T-helper 9 cell (primary cell): ENCODE results near the gene TCF15.
"Not testable (repeated sequence)": the region's sequence is repeated elsewhere in the genome, so short reads cannot be mapped to it uniquely, and the experiment has no call there.

Source experiments
- DNase-seq: peaks from one replicate; pipeline ENCODE4 v3.0.0-alpha.2; 2020

TCF15 gene

DNA sequence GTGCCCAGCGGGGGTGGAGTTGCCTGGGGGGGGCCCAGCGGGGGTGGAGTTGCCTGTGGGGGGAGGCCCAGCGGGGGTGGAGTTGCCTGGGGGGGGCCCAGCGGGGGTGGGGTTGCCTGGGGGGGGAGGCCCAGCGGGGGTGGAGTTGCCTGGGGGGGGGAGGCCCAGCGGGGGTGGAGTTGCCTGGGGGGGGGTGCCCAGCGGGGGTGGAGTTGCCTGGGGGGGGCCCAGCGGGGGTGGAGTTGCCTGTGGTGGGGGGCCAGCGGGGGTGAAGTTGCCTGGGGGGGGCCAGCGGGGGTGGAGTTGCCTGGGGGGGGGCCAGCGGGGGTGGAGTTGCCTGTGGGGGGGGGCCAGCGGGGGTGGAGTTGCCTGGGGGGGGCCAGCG lies 31.9 kb upstream of the TCF15 start:
- DNase-seq = not testable (repeated sequence)

DNA sequence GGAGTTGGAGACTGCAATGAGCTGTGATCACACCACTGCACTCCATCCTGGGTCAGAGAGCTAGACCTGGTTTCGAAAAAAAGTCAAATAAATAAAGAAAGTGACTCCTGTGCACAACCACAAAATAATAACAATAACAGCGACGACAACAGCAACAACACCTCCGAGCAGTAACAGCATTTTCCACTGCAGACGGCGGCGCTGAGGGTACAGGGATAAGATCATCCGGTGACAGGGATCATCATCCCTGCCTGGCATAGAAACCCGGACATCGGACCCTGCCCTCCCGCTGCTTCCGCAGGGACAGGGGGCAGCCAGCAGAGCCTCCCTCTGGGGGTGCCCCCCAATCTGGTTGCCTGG lies 31.4 kb upstream of the TCF15 start:
- no peak for DNase-seq

DNA sequence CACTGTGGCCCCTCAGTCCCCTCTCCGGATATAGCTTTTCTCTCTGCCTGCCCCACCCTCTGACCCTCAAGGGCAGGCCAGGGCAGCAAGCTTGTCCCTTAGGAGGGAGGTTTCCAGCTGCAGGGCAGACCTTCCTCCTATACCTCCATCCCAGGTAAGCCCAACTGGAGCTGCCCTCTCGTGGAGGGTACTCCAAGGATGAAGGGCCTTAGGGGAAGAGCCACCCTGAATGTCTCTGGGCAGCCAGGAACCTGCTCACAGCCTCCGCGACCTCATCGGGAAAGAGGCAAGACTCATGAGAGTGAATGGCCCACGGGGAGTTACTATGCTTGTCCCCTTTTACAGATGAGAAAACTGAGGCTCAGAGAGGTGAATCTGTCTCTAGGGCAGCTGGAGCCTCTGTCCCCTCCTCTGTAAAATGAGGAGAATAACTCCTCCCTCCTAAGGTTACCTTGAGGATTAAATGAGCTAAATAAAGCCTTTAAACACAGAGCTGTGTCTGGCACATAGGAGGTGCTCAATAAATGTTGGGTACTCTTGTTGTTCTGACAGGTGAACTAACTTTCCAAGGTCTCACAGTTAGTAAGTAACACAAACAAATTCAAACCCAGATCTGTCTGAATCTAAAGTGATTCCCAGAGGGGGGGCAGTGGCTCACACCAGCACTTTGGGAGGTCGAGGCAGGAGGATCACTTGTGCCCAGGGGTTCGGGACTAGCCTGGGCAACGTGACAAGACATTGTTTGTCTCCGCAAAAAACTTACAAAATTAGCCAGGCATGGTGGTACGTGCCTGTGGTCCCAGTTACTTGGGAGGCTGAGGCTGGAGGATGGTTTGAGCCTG lies 30.8 kb upstream of the TCF15 start:
- DNase-seq = no peak

DNA sequence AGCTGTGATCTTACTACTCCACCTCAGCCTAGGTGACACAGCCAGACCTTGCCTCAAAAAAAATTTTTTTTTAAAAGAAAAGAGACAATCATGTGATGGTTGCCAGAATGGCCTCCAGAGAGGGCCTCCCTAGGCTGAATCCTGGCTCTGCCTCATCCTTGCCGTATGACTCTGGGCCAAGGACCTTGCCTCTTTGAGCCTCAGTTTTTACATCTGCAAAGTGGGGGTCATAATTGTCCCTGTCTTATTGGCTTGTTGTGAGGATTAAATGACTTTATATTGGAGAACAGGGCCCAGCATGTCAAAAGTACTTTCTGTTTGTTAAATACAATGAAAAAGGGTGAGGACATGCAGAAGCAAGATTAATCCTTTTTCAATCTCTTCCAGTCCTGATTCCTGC lies 28.5 kb upstream of the TCF15 start:
- no peak for DNase-seq

DNA sequence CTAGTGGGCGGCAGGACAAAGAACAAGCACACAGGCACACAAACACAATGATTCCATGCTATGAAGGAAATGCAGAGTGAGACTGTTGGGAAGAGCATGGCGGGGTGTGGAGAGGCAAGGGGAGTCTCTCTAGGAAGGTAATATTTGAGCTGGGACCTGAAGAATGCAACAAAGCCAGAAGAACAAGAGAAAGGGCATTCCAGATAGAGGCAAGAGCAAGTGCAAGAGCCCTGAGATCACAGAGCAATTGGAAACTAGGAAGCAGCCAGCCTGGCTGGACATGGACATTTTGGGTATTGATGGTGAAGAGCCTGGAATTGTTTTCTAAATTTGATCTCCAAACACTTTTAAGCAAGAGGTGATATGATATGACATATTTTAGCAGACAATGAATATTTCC lies 27.4 kb upstream of the TCF15 start:
- no peak for DNase-seq

DNA sequence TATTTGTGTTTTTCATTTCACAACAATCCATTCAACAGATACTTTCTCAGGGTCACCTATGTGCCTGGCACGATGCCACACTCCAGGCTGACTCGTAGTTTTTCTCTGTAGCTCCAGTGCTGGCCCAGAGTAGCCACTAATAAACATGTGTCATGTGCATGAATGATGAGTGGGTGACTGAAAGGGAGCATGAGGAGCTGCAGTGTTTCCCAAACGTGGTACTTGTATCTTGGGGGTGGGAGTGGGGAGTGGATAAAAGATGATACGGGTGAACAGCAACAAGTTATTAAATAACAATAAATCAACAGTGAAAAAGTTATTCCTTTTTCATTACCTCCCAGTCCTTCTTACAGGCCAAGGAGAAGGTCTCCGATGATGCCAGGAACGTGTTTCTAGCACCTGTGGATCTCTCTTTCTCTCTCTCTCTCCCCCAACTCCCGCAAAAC lies 25.8 kb upstream of the TCF15 start:
- DNase-seq = no peak

DNA sequence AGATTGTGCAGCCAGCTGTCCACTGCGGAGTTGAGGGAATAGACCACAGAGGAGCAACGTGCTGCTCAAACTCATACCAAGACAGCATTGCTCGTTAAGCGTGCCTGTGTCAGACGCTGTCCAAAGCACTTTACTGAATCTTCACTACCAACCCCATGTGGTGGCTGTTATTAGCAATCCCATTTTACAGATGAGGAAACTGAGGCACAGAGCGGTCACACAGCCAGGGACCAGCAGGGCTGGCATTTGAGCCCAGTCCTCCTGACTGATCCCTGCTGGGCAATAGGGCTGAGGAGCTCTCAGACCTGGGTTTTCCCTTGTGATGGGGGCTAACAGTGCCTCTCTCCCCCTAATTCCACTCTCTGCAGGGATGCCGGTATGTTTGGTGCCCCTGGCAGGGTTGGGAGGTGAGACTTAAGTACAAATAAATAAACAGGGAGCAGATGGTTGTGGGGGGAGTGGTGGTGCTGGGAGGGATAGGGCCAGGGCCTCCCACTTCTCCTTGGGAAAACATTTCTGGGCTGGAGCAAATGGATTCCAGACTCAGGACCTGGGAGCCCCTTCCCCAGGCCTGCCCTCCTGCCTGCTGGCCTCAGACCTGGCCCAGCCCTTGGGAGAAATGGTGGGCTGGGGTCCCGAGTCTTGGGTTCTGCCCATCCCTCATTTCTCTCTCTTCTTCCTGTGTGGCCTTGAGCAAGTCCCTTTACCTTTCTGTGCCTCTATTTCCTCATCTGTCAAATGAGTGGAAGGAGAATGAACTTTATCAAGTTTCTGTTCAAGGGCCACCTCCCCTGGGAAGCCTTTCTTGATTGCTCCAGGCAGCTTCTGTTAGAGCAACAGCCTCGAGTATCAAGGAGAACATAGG lies 25.2 kb upstream of the TCF15 start:
- no peak for DNase-seq

DNA sequence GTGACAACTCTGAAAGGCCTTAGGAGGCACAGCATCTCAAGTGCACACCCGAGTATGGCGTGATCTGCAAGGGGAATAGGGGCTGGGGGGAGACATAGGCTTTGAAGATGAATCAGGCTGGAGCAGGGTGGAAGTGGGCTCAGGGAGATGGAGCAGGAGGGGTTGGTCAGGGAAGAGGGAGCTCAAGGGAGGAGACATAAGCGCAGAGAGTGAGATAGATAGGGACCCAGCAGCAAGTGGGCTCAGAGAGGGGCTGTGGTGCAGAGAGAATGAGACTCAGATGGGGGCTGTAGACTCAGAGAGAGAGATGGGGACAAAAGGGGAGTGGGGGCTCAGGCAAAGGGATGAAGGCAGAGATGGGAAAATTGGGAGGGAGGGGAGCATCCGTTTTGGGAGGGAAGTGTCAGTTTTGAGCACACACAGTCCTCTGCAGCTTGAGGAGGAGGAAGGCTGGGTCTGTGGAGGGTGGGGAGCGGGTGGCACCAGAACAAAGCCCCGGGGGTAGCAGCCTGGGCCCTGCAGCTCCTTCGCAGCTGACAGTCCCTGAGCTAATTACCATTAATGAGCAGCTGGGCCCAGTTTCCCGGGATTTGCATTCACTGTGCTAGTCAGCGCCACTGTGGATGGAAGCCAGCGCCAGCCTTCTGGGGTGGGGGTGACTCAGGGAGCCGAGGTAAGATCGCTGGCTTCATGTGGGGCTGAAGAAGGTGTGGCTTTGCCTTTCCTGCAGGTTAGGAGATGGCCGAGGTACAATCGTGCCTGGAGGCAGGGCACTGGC lies 24.2 kb upstream of the TCF15 start:
- DNase-seq = no peak

DNA sequence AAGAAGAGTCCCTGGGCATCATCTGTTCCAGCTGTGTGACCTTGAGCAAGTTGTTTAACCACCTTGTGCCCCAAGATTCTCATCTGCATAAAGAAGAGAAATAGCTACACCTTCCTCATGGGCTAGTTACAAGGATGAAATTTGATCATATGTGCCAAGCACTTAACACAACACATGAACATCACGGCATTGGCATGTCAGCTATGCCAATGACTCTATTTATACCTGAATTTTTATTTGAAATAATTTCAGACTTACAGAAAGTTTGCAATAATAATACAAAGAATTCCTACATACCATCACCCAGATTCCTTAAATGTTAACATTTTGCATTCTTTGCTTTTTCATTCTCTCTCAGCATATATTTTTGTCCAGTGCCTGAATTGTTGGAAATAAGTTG lies 21.0 kb upstream of the TCF15 start:
- DNase-seq = no peak

DNA sequence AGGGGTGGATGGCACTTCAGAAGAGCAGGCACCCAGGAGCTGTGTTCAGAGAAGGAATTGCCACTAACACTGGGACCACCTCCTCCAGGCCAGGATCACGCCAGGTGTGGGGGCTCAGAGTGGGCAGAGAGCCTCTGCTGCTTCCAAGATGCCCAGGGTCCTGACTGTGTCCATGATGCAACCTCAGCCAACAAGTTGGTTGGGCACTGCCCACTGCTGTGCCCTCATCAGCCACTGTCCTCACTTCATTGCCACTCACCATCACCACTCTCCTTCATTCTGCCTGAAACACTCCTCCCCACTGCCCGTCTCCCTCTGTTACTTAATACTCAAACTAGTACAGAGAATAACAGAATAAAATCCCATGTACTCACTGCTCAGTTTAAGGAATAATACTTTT lies 16.5 kb upstream of the TCF15 start:
- no peak for DNase-seq

DNA sequence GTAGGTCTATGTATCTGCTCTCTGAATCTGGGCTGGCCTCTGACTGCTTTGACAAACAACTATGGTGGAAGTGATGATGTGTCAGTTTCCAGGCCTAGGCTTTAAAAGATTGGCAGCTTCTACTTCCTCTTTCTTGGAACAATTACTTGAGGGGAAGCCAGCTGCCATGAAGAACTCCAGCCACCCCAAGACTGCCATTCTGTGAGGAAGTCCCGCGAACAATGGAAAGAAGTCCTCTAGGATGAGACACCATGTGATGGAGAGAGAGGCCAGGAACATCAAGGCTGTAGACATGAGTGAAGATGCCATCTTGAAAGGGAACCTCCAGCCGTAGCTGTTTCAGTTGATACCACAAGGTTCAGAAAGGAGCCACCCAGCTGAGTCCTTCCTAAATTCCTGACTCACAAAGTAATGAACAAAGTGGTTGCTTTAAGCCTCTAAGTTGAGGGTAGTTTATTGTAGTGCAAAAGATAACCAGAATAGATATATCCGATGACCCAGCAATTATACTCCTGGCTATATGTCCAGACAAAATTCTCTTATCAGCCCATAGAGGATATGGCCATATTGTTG lies 15.3 kb upstream of the TCF15 start:
- DNase-seq = no peak

DNA sequence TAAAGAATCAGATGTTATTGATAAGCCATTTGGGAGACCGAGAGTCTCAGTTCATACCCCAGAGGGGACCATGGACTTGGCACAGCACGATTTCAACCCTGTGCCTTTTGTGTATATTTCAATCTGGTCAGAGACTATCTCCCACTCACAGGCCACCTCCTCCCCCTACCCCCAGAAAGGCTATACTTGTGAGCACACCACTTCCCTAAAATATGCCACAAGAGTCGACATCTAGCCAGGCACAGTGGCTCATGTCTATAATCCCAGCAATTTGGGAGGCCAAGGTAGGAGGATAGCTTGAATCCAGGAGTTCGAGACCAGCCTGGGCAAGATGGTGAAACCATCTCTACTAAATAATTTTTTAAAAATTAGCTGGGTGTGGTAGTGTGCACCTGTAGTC lies 13.6 kb upstream of the TCF15 start:
- DNase-seq = no peak

DNA sequence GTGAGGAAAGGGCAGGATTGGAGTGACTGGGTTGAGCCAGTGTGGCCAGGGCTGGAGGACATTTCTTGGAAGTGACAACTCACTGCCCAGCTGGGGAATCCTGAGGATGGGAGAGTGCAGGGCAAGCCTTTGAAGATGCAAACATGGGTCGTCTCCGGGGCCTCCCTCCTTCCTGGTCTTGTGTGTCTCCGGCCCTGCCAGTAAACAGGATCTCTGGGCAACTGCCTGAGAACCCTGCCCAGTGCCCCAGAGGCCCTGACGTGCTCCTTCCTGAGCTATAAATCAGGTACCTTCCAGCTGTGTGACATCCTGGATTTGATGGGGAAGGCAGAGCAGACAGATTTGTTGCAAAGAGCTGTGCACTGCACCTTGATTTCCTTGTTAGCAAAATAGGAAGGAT lies 12.9 kb upstream of the TCF15 start:
- DNase-seq = no peak

DNA sequence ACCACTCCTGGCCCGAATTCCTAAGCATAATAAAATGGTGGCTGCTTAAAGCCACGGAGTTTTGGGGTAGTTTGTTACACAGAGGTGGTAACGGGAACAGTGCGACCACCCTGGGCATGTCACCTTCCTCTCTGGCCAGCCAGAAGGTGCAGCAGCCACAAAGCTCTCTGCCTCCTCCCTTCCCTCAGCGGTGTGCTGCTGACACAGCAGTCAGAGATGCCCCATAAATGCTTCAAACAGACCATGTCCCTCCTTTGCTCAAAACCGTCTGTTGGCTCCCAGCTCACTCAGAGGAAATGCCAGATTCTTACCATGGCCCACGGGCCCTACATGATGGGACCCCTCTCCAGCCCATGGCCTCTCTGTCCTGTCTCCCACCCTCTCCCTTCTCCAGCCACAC lies 12.1 kb upstream of the TCF15 start:
- DNase-seq = no peak

DNA sequence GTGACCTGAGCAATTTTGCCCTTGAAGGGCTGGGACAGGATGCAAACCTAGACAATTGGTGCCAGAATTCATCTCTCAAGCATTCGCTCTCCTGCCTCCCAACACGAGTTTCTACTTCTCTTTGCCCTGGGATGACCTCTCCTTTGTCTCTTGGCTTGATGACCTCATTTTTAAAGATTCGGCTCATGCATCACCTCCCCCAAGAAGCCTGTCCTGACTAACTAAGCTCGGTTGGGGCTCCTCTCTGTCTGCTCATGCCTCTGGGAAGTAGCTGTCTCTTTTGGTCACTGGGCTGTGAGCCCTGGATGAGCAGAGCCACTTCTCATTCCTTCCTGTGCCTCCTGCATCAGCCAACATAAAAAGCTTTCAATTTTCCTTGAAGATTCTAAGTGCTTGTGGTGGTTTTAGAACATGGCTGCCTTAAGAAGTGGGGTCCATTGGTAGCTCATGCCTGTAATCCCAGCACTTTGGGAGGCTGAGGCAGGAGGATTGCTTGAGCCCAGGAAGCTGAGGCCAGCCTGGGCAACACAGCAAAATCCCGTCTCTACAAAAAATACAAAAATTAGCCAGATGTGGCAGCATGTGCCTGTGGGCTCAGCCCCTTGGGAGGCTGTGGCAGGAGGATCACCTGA lies 11.1 kb upstream of the TCF15 start:
- no peak for DNase-seq

DNA sequence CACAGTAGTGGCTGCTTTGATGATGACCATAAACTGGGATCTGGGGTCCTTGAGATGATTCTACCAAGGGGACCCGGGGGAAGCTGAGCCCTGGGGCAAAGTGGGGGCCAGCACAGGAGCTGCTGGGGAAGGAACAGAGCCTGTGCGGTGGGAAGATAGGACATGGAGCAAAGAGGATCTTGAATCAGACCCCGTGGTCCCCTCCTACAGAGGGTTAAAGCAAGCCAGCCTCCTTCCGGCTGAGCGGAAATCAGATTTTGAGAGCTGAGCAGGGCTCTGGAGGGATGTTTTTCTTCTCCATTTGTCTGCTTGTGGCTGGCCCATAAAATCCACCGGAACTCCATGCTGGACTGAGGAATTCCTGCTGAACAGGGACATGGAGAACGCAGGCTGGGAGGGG lies 10.1 kb upstream of the TCF15 start:
- DNase-seq = no peak

DNA sequence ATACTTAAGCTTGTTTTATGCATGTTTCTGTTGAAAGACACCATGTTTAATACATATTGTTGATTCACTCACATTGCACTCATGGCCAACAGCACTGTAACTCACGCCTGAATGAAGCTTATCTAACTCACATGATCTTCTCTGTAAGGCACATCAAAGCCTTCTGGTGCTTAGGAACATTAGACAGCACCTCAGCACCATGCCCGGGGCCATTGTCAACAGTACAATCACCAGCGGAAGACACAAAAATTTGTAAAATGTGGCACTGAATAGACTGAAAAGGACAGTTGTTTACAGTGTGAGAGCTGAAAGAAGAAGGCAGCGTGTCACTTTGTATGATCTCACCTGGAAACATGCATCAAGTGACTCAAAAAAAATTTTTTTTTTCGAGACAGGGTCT lies 8.9 kb upstream of the TCF15 start:
- DNase-seq = no peak

DNA sequence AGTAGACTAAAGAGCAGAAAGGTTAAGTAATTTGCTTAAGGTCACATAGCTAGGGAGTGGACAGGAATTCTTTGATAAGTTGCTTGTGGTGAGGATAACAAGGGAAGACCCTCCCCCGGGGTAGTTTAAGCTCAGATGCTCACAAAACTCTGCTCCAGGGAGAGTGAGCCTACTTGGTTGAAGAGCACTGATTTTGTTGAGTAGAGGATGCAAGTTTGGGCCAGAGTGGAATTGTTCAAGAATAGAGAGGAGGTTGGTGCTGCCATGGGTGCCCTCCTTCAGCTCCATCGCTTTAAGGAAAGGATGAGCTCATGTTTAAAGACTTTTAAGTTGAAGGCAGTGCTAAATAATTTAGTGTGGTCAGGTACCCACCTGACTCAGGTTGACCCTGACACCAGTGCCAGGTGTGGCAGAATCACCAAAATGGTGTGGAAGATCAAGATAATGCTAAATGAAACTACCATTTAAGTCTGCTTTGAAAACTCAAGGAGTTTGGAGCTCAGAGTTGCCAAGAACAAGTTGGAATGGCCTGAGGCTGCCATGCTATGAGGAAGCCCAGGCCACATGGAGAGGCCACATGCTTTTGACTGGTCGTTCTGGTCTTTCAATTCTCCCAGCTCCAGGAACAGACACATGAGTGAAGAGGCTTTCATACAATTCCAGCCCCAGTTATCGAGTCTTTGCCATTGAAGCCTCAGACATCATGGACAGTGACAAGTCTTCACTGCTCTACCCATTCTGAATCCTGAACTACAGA lies 8.0 kb upstream of the TCF15 start:
- no peak for DNase-seq

DNA sequence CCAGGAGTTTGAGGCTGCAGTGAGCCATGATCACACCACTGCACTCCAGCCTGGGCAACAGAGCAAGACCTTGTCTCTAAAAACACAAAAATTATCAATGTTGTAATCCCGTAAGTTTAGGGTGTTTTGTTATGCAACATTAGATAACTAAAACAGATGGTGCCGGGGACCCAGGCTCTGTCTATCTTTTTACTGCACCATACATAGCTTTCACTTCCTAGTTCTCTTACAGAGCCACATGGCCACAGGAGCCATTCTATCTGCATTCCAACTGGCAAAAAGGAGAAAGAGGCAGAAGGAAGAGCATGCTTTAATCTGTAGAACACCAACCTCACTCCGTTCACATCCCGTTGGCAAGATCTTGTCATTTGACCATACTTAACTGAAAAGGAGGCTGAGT lies 5.4 kb upstream of the TCF15 start:
- no peak for DNase-seq

DNA sequence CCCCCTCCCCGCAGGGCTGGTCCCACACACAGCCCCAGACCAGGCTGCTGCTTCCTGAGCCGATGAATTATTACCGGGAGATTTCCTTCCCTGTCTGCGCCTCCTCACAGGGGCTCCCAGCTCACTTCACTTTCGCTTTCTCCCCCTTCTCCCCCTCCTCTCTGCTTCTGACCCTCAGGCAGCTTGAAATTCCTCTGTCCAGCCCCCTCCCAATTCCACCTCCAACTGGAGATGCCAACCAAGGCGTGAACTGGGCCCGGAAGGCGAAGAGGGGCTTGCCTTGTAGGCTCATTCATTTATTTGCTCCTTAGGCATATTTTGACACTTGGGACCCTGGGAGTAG lies 1.7 kb upstream of the TCF15 start:
- DNase-seq = no peak

DNA sequence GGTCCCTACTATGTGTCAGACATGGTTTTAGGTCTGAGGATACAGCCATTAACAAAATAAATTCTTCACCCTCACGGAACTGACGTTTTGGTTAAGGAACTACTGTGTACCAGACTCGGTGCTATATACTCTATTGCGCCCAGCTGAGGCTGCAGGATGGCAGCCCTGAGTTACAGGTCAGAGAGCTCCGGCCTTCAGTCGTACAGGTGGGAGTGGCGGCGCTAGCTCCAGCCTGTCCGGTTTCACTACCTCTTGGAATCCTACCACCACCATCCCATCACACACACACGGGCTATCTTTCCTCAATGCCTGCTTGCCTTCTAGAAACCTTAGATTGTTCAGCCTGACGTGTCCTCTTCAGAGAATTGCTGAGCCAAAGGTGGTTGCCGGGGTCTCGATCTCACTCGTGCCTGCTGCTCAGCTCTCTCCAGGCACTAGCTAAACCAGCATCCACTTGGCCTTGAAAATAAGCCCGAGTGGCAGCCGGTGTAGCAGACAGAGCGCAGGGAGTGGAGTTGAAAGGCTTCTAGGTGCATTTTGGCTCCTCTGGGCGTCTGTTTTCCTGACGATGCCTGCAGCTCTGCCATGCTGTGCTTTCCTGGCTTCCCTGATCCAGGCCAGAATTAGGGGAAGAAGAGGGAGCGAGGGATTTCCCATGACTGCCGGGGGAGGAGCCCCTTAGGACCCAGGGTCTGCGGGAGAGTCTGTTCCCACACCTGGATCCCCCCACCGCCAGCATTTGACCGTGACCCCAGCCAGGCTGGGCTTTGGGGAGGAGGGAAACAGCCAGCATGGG lies 1.1 kb upstream of the TCF15 start:
- DNase-seq = no peak
